Measurements from ENCODE around the gene DNHD1.

DNA sequence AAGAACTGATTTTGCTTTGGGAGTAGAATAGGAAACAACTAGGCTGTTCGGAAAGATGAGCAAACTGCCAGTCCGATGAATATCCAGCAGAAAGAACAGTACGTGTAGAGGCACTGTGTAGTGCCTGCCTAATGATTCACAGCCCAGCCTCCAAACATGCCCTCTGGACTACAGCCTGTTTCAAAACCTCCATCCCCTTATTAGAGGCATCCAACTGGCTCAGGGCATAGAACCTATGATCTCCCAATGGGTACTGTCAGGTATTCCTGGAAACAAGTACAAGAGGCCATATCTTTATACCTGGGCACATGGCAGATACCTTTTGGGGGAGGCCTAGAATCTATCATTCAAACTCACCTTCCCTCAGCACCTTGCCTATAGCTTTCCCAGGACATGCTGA lies 101.5 kb downstream of the DNHD1 start:
- TF ChIP-seq, protein P1, sequence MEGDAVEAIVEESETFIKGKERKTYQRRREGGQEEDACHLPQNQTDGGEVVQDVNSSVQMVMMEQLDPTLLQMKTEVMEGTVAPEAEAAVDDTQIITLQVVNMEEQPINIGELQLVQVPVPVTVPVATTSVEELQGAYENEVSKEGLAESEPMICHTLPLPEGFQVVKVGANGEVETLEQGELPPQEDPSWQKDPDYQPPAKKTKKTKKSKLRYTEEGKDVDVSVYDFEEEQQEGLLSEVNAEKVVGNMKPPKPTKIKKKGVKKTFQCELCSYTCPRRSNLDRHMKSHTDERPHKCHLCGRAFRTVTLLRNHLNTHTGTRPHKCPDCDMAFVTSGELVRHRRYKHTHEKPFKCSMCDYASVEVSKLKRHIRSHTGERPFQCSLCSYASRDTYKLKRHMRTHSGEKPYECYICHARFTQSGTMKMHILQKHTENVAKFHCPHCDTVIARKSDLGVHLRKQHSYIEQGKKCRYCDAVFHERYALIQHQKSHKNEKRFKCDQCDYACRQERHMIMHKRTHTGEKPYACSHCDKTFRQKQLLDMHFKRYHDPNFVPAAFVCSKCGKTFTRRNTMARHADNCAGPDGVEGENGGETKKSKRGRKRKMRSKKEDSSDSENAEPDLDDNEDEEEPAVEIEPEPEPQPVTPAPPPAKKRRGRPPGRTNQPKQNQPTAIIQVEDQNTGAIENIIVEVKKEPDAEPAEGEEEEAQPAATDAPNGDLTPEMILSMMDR (IDR thresholded peaks at IDR 0.05), result no peak
- TF ChIP-seq POLR2A (IDR thresholded peaks at IDR 0.05), result peak; percentile 47
